ENCODE data around the gene NIN.

- TF ChIP-seq REST (IDR thresholded peaks at IDR 0.05; ENCODE audit: insufficient read depth in 1 of 2, low read depth in 2 of 2, low read length in 2 of 2) (no peak), TAF1 (IDR thresholded peaks at IDR 0.05; ENCODE audit: borderline replicate concordance, insufficient read depth, low read length) (no peak), SIN3A (IDR thresholded peaks at IDR 0.05; ENCODE audit: borderline replicate concordance, insufficient read depth, low read length) (no peak), POLR2AphosphoS5 (IDR thresholded peaks at IDR 0.05; ENCODE audit: low read depth, low read length) (no peak), FOXP2 (optimal IDR thresholded peaks at IDR 0.05; ENCODE audit: borderline replicate concordance, extremely low read depth, extremely low read length, insufficient read depth) (no peak)
Observed at GRCh38 chr14:50772412-50772811, 58.5 kb downstream of the NIN start.

Measured in PFSK-1 (cell line).